GM10266 (cell line): Measurements from ENCODE around the gene POLR1H.

Experiments
- DNase-seq: peaks from one replicate; pipeline ENCODE4 v3.0.0; 2012; ENCODE audit errors: extremely low spot score
- TF ChIP-seq, protein P1 (sequence below): IDR thresholded peaks from 2 replicates; pipeline ENCODE4 v1.5.1; 2012; ENCODE audit warnings: mild to moderate bottlenecking, low read depth; ENCODE audit not compliant: control insufficient read depth, insufficient read depth; ENCODE audit errors: missing control alignments

POLR1H gene

DNA sequence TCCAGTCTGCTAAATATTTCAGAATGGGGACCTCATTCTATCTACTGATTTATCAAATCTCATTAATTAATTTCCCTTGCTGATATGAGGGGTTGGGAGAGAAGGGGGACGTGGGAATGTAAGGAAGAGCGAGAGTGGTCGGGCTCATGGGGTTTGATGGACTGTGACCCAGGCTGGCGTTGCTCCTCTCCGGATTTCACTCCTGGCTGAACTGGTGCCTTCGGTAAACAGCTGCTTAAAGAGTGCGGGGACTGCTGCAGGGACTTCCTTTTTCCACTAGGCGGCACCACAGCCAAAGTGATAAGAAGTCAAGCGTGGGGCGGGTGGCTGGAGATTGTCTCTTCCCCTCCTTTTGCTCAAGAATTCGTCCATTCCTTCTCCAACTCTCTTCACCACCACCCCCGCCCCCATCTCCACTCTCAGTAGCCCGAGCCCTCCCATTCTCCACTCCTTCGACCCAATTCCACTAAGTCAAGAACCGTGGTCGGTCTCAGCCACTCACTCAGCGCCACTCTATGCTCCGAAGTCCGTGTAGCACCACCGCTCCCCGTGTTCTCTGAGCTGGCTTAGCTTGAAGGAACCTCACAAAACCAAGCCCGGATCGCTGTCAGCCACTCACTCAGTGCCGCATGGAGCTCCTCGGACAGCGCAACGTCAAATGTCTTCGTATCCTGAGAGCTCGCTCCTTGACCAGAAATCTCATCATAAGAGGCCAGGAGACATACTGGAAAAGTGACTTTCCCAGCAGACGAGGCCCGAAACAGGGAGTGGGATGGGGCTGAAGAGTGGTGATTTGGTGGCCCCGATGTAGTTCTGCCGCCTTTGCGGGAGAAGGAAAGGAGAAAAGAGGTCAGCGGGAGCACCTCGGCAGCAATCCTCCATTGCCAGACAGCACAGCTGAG lies 42.2 kb downstream of the POLR1H start:
- TF ChIP-seq, protein P1, sequence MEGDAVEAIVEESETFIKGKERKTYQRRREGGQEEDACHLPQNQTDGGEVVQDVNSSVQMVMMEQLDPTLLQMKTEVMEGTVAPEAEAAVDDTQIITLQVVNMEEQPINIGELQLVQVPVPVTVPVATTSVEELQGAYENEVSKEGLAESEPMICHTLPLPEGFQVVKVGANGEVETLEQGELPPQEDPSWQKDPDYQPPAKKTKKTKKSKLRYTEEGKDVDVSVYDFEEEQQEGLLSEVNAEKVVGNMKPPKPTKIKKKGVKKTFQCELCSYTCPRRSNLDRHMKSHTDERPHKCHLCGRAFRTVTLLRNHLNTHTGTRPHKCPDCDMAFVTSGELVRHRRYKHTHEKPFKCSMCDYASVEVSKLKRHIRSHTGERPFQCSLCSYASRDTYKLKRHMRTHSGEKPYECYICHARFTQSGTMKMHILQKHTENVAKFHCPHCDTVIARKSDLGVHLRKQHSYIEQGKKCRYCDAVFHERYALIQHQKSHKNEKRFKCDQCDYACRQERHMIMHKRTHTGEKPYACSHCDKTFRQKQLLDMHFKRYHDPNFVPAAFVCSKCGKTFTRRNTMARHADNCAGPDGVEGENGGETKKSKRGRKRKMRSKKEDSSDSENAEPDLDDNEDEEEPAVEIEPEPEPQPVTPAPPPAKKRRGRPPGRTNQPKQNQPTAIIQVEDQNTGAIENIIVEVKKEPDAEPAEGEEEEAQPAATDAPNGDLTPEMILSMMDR = peak; percentile 95
- DNase-seq = peak; percentile 93

DNA sequence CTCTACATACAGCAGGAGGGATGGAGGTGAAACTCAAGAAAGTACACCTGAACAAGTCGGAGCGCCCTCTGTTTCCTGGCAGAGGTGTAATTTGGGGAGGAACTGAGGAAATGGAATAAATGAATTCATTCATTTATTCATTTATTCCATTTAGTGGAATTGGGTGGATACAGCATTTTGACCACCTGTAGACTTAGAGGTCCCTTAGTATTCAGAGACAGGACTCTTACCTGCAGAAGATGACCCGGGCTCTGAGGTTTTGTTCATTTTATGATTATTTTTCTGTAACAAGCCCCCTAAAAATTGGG lies 42.8 kb downstream of the POLR1H start:
- DNase-seq = no peak
- TF ChIP-seq, protein P1 = no peak

DNA sequence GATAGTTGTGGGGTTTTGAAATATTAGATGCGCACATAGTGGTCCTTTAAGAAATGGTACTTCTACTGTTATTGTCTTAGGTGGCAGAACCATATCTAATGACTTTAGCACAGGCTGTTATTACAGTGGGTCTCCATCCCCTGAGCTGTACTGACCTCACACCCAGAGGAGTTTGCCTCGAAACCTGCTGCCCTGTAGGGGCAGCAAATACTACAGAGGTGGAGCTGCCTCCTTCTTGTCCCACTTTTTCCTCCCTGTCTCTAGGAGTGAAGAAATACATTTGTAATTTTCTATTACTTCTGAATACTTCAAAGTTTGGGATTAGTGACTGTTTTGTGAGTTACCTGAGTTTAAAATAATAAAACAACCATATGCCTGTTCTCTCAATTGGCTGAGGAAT lies 43.6 kb downstream of the POLR1H start:
- TF ChIP-seq, protein P1 = no peak
- no peak for DNase-seq

DNA sequence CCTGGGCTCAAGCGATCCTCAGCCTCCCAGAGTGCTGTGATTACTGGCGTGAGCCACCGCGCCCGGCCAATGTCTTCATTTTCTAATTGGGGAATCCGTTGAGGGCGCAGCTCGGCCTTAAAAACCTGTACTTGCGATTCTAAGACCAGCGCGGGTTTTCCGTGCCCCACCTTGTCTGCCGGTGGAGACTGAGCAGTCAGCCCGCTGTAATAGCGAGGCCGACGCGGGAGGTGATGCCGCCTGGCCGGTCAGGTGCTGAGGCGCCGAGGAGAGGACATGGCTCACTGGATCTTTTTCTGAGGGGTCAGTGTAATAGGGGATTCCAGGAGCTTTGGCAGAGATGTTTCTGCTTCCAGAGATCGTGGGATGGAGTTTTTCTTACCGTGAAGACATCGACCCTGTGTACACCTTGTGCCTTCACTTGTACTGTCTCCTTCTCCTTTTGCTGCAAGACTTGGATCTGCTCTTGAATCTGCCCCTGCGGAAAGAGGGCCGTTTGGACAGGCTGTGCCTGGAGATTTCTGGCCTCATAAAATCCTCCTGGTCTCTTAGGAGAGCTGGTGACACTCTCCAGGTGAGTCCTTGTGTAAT lies 50.3 kb downstream of the POLR1H start:
- TF ChIP-seq, protein P1 = no peak
- DNase-seq = no peak

DNA sequence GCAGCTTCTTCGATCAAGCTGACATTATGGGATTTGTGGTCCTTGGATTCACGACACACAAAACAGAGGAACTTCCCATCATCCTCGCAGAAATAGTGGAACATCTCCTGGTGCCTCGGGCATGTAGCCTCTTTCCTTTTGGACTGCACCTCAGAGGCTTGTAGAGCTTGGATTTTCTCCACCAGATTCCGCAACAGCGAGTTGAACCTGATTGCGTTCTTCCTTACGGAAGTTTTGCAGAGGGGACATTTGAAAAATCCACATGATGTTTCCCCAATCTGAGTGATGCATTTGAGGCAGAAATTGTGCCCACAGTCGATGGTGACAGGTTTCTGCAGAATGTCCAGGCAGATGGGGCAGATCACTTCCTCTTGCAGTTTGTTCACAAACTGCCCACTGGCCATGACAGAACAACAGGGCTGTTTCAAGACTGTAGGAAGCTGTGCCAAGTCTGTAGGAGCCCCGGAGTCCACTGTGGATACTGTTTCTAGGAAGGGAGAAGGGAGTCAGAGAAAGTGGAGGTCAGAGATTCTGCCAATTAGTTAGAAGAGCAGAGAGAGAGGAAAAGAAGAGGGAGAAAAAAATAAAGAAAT lies 51.4 kb downstream of the POLR1H start:
- TF ChIP-seq, protein P1 = no peak
- DNase-seq = no peak

DNA sequence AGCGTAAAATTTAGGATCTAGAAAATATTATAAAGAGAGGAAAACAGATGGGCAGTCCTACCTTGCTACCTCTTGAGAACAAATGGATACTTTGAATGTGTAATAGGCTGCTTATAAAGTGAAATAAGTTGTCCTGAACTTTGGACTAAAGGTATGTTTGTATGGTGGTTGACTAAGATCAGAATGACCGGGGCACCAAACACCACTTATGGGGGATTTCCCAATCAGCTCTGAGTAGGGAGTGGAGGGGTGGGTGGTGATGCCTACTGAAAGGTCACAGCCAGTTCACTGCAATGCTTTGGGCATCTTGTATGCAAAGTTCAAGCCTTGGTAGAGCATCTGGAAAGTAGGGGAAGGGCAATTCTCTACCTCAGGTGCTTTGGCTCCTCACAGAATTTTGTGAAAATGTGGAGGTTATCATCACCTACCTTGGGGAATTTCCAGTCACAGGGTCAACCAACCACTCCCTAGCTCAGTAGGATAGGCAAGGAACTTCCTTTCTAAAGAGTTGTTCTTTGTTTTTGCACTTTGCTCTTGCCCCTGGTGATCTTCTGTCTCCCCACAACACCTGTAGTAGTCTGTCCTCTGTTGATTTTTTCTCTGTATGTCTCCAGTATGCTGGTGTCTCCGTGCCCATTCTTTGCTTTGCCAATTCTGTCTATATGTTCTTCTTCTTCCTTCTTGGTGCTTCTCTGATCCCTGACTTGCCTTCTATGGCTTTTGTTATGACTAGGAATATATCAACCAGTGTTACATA lies 52.1 kb downstream of the POLR1H start, which contains the start of gene TRIM31:
Gene TRIM31, minus strand, starts transcription at position 88 of the 757 bp plus-strand sequence. CDS start 285 bp downstream, outside the sequence.
- TF ChIP-seq, protein P1 = no peak

More for the DNA sequence above, 52.1 kb downstream of the POLR1H start, which contains the start of gene TRIM31:
- DNase-seq = no peak
